H1 (cell line): Measurements from ENCODE around the gene OSBPL6. TPM values are rescaled to one million over a fixed set of nuclear protein-coding genes. Genes with fewer than 3 reads are reported as not detected.

Source experiments
- BRCA1 ChIP-seq: IDR thresholded peaks from 2 replicates; pipeline ENCODE4 v1.6.1; 2012; ENCODE audit warnings: low read depth, low read length, improper control_type of control experiment
- EGR1 ChIP-seq: IDR thresholded peaks from 2 replicates; pipeline ENCODE4 v1.6.1; 2011; ENCODE audit warnings: low read depth, low read length, borderline replicate concordance
- NANOG ChIP-seq: IDR thresholded peaks from 2 replicates; pipeline ENCODE4 v1.6.1; 2011; ENCODE audit warnings: low read length, low read depth, mild to moderate bottlenecking, inconsistent platforms; ENCODE audit not compliant: insufficient read depth, poor library complexity, severe bottlenecking
- SAP30 ChIP-seq: fragments of 300-600 bp; sonication (generic); IDR thresholded peaks from 2 replicates; pipeline ENCODE4 v1.7.1; 2012; ENCODE audit warnings: low read length, moderate library complexity, mild to moderate bottlenecking, inconsistent platforms; ENCODE audit not compliant: insufficient read depth, insufficient replicate concordance
- SIX5 ChIP-seq: IDR thresholded peaks from 2 replicates; pipeline ENCODE4 v1.6.1; 2011; ENCODE audit warnings: mild to moderate bottlenecking, low read depth, low read length
- SP4 ChIP-seq: IDR thresholded peaks from 2 replicates; pipeline ENCODE4 v1.6.1; 2012; ENCODE audit warnings: low read length, inconsistent platforms
- ZNF274 ChIP-seq: IDR thresholded peaks from 2 replicates; pipeline ENCODE4 v1.7.0; 2012; ENCODE audit warnings: low read length, borderline replicate concordance; ENCODE audit errors: extremely low read depth
- polyA plus RNA-seq, 7 experiments: library from polyadenylated mRNA; depleted of rRNA in 3 of 7; stranded (reverse) in 5 of 7; unstranded in 2 of 7; fragments of >200 nt in 5 of 7; fragments of 200-250 nt in 2 of 7; gene quantifications; 1 replicate in 5 of 7; 2 replicates in 1 of 7; 4 replicates in 1 of 7; pipeline versions ENCODE4 v1.2.1 to v1.2.3, GENCODE V29; 2011 to 2013; ENCODE audit warnings: missing spikeins in 2 of 7, mixed read lengths in 2 of 7
- total RNA-seq: library from RNA; stranded (reverse); fragmentation: NEBNext Ultra II Directional; extraction: Animal tissue kit (Norgen Biotek cat#: 25700); gene quantifications from 2 replicates; pipeline ENCODE4 v1.2.1, GENCODE V29; 2021
- TF ChIP-seq, protein P1 (sequence below): fragments of 300-600 bp; sonication (generic); IDR thresholded peaks from 2 replicates; pipeline ENCODE4 v1.7.1; 2012; ENCODE audit warnings: low read length, moderate library complexity, mild to moderate bottlenecking, inconsistent platforms; ENCODE audit not compliant: insufficient replicate concordance
- TF ChIP-seq, protein P2 (sequence below): IDR thresholded peaks from 2 replicates; pipeline ENCODE4 v1.6.1; 2012; ENCODE audit warnings: low read length, inconsistent platforms

OSBPL6 gene
- total and polyA plus RNA-seq, 2 of the 8 experiments (the other 6 are each of a cell fraction or from before 2014, with no cell fraction given) = 1.7 to 5.6 TPM

DNA sequence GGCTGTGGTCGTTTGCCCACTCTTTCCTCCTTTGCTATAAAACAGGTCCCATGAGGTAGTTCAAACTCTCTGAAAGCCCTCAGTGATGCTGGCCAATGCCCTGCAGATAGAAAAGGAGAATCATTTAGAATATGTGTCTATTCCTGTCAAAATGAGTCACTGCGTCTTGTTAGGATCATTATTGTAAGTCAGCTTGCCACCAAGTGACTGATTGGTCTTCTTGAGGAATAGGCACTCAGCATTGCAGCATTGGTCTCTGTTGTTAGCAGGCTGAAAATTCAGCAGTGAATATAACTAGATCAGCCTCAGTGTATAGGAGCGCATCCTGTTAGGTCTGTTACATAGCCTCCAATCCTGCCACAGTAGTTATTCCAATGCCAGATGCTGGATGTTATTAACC is 227.8 kb downstream of the OSBPL6 start (continued):
- TF ChIP-seq, protein P1, sequence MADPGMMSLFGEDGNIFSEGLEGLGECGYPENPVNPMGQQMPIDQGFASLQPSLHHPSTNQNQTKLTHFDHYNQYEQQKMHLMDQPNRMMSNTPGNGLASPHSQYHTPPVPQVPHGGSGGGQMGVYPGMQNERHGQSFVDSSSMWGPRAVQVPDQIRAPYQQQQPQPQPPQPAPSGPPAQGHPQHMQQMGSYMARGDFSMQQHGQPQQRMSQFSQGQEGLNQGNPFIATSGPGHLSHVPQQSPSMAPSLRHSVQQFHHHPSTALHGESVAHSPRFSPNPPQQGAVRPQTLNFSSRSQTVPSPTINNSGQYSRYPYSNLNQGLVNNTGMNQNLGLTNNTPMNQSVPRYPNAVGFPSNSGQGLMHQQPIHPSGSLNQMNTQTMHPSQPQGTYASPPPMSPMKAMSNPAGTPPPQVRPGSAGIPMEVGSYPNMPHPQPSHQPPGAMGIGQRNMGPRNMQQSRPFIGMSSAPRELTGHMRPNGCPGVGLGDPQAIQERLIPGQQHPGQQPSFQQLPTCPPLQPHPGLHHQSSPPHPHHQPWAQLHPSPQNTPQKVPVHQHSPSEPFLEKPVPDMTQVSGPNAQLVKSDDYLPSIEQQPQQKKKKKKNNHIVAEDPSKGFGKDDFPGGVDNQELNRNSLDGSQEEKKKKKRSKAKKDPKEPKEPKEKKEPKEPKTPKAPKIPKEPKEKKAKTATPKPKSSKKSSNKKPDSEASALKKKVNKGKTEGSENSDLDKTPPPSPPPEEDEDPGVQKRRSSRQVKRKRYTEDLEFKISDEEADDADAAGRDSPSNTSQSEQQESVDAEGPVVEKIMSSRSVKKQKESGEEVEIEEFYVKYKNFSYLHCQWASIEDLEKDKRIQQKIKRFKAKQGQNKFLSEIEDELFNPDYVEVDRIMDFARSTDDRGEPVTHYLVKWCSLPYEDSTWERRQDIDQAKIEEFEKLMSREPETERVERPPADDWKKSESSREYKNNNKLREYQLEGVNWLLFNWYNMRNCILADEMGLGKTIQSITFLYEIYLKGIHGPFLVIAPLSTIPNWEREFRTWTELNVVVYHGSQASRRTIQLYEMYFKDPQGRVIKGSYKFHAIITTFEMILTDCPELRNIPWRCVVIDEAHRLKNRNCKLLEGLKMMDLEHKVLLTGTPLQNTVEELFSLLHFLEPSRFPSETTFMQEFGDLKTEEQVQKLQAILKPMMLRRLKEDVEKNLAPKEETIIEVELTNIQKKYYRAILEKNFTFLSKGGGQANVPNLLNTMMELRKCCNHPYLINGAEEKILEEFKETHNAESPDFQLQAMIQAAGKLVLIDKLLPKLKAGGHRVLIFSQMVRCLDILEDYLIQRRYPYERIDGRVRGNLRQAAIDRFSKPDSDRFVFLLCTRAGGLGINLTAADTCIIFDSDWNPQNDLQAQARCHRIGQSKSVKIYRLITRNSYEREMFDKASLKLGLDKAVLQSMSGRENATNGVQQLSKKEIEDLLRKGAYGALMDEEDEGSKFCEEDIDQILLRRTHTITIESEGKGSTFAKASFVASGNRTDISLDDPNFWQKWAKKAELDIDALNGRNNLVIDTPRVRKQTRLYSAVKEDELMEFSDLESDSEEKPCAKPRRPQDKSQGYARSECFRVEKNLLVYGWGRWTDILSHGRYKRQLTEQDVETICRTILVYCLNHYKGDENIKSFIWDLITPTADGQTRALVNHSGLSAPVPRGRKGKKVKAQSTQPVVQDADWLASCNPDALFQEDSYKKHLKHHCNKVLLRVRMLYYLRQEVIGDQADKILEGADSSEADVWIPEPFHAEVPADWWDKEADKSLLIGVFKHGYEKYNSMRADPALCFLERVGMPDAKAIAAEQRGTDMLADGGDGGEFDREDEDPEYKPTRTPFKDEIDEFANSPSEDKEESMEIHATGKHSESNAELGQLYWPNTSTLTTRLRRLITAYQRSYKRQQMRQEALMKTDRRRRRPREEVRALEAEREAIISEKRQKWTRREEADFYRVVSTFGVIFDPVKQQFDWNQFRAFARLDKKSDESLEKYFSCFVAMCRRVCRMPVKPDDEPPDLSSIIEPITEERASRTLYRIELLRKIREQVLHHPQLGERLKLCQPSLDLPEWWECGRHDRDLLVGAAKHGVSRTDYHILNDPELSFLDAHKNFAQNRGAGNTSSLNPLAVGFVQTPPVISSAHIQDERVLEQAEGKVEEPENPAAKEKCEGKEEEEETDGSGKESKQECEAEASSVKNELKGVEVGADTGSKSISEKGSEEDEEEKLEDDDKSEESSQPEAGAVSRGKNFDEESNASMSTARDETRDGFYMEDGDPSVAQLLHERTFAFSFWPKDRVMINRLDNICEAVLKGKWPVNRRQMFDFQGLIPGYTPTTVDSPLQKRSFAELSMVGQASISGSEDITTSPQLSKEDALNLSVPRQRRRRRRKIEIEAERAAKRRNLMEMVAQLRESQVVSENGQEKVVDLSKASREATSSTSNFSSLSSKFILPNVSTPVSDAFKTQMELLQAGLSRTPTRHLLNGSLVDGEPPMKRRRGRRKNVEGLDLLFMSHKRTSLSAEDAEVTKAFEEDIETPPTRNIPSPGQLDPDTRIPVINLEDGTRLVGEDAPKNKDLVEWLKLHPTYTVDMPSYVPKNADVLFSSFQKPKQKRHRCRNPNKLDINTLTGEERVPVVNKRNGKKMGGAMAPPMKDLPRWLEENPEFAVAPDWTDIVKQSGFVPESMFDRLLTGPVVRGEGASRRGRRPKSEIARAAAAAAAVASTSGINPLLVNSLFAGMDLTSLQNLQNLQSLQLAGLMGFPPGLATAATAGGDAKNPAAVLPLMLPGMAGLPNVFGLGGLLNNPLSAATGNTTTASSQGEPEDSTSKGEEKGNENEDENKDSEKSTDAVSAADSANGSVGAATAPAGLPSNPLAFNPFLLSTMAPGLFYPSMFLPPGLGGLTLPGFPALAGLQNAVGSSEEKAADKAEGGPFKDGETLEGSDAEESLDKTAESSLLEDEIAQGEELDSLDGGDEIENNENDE = no peak
- TF ChIP-seq NANOG (no peak), SIX5 (no peak), EGR1 (no peak), SP4 (no peak), ZNF274 (no peak), SAP30 (no peak), BRCA1 (no peak)
- TF ChIP-seq, protein P2, sequence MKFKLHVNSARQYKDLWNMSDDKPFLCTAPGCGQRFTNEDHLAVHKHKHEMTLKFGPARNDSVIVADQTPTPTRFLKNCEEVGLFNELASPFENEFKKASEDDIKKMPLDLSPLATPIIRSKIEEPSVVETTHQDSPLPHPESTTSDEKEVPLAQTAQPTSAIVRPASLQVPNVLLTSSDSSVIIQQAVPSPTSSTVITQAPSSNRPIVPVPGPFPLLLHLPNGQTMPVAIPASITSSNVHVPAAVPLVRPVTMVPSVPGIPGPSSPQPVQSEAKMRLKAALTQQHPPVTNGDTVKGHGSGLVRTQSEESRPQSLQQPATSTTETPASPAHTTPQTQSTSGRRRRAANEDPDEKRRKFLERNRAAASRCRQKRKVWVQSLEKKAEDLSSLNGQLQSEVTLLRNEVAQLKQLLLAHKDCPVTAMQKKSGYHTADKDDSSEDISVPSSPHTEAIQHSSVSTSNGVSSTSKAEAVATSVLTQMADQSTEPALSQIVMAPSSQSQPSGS = no peak
